Aorta (tissue), 5 donors: ENCODE measurements around the gene TTYH3. TPM values are rescaled to one million over a fixed set of nuclear protein-coding genes. Genes with fewer than 3 reads are reported as not detected.

Experiments used
- ATAC-seq: fragments of 200-7000 bp; cut with Tn5 transposase; one replicate; pipeline ENCODE4 v1.9.1; 2022; ENCODE audit warnings: moderate library complexity; ENCODE audit not compliant: low FRiP score
- DNase-seq, 2 donors: peaks; one replicate each; pipeline ENCODE4 v3.0.0-alpha.2; 2020
- H3K27ac ChIP-seq, 2 donors: one replicate each; pipeline ENCODE4 v1.5.1; 2013; ENCODE audit warnings: low read length in 2 of 2, mild to moderate bottlenecking in 2 of 2, moderate library complexity in 2 of 2, control low read depth in 1 of 2, inconsistent platforms in 1 of 2, low read depth in 1 of 2
- H3K27me3 ChIP-seq, 2 donors: one replicate each; pipeline ENCODE4 v1.6.1; 2013; ENCODE audit warnings: control low read depth in 1 of 2, low read length in 1 of 2, mild to moderate bottlenecking in 1 of 2, moderate library complexity in 1 of 2; ENCODE audit not compliant: insufficient read depth in 2 of 2, control insufficient read depth in 1 of 2
- H3K36me3 ChIP-seq, 2 donors: one replicate each; pipeline ENCODE4 v1.6.1; 2013; ENCODE audit warnings: control low read depth in 1 of 2, low read length in 1 of 2, mild to moderate bottlenecking in 1 of 2; ENCODE audit not compliant: insufficient read depth in 2 of 2, control insufficient read depth in 1 of 2
- H3K4me1 ChIP-seq, 2 donors: one replicate each; pipeline ENCODE4 v1.6.1; 2013; ENCODE audit warnings: low read length in 2 of 2, control low read depth in 1 of 2, mild to moderate bottlenecking in 1 of 2, moderate library complexity in 1 of 2; ENCODE audit not compliant: insufficient read depth in 2 of 2, control insufficient read depth in 1 of 2
- H3K4me3 ChIP-seq, 2 donors: one replicate each; pipeline ENCODE4 v1.5.1; 2013; ENCODE audit warnings: low read length in 2 of 2, control low read depth in 1 of 2, mild to moderate bottlenecking in 1 of 2
- H3K9me3 ChIP-seq: one replicate; pipeline ENCODE4 v1.6.1; 2013; ENCODE audit warnings: mild to moderate bottlenecking, low read length; ENCODE audit not compliant: control insufficient read depth
- WGBS, 2 donors: extraction: QIAGEN DNeasy Blood & Tissue Kit; methylation state at CpG; one replicate each; pipeline ENCODE4 v1.1.7; 2013; 5-methylcytosine and 5-hydroxymethylcytosine counted together
- intact Hi-C, 2 donors: fragments of 100-400 bp; cut with DNase I; formaldehyde crosslinking; loops; one replicate each; pipeline versions ENCODE4 v1.14.2 to v1.15.0; 2022
- long read RNA-seq, 2 donors: library from polyadenylated mRNA; unstranded; transcript quantifications; one replicate each; pipeline ENCODE4 v2.0.0, GENCODE V29; 2020 to 2021
- polyA plus RNA-seq, 2 donors: library from polyadenylated mRNA; stranded (reverse); fragments of 200-250 nt; gene quantifications; one replicate each; pipeline ENCODE4 v1.2.3, GENCODE V29; 2013
- total RNA-seq, 2 donors: library from RNA; stranded (reverse); fragmentation: NEBNext Ultra II Directional; extraction: Animal tissue kit (Norgen Biotek cat#: 25700); gene quantifications; one replicate each; pipeline ENCODE4 v1.2.1, GENCODE V29; 2021
- donor health status: healthy with polysubstance abuse.
- donor health status: Bipolar disorder and iron deficiency.
- donor health status: DM: no; HTN: no; CAD: no.
- donor health status: DM: no; HTN: no; CAD: no.
- donor health status: DM: yes; HTN: yes; CAD: no.

The TTYH3 gene
- total RNA-seq (10 to 100 TPM; 58.9 to 79.9 TPM), polyA plus RNA-seq (10 to 100 TPM; 10.5 to 14.9 TPM)
- long read RNA-seq, donor 1, partial matches to known transcripts, result 0 of 17 reads
- long read RNA-seq, donor 1, other reads (novel, unspliced or antisense), result 17 of 17 reads
- long read RNA-seq, donor 2, full-length matches to known transcripts, result 4 of 49 reads
- long read RNA-seq, donor 2, partial matches to known transcripts, result 32 of 49 reads
- long read RNA-seq, donor 2, other reads (novel, unspliced or antisense), result 13 of 49 reads

GRCh38 chr7:2631946-2632732 is at the start of gene TTYH3:
TTYH3 (plus strand) TSS chr7:2631986; CDS start chr7:2632156, 170 bp downstream.
- Histone ChIP-seq H3K4me1 (no peaks in the 10 kb centered on the region), H3K36me3 (no peaks in the 10 kb centered on the region), H3K9me3 (no peaks in the 10 kb centered on the region), H3K4me3 (peak within 1 kb of the TSS; percentile 74 to 79), H3K27me3 (no peaks in the 10 kb centered on the region), H3K27ac (peak within 1 kb of the TSS in 1 of 2 donors; percentile 66)
- intact Hi-C loops, result loop anchor here in 1 of 2 donors (1.0 kb wide), 1 partner anchor 11 kb away; no protein-coding TSS in a partner anchor
- peak in 1 of 2 donors; percentile 71 for DNase-seq
- WGBS, 2 donors, result 0 to 1% methylated on average over 30 to 62 of the region's 62 CpGs
- ATAC-seq, result peak; percentile 0

GRCh38 chr7:2582006-2582735 is 49.6 kb upstream of the TTYH3 start:
- H3K27ac ChIP-seq, result no peak overlapping the region
- DNase-seq (no peak), ATAC-seq (no peak)
- no peak overlapping the region for H3K4me3 ChIP-seq
- WGBS, 2 donors, result 86 to 91% methylated on average over 19 to 24 of the region's 24 CpGs
- H3K4me1 ChIP-seq, result no peaks in the 10 kb centered on the region
- H3K9me3 ChIP-seq, result no peaks in the 10 kb centered on the region
- no peaks in the 10 kb centered on the region for H3K36me3 ChIP-seq
- intact Hi-C loops, result no loop called here
- H3K27me3 ChIP-seq, result no peaks in the 10 kb centered on the region

GRCh38 chr7:2583798-2584580 is 47.8 kb upstream of the TTYH3 start:
- H3K27ac ChIP-seq, result no peak overlapping the region
- H3K4me3 ChIP-seq, result no peak overlapping the region
- no peaks in the 10 kb centered on the region for H3K36me3 ChIP-seq
- no peaks in the 10 kb centered on the region for H3K27me3 ChIP-seq
- 94 to 96% methylated on average over 22 to 54 of the region's 54 CpGs for WGBS, 2 donors
- no peaks in the 10 kb centered on the region for H3K9me3 ChIP-seq
- no peak for DNase-seq
- intact Hi-C loops, result no loop called here
- no peaks in the 10 kb centered on the region for H3K4me1 ChIP-seq
- no peak for ATAC-seq

- H3K27ac ChIP-seq, result no peak overlapping the region
- DNase-seq (no peak), ATAC-seq (no peak)
- H3K9me3 ChIP-seq, result no peaks in the 10 kb centered on the region
- no peaks in the 10 kb centered on the region for H3K27me3 ChIP-seq
- no peak overlapping the region for H3K4me3 ChIP-seq
- intact Hi-C loops, result no loop called here
- H3K4me1 ChIP-seq, result no peaks in the 10 kb centered on the region
- 89% methylated on average over 19 of the region's 19 CpGs for WGBS, 2 donors
- H3K36me3 ChIP-seq, result no peaks in the 10 kb centered on the region
Measured at GRCh38 chr7:2585446-2585845, 46.3 kb upstream of the TTYH3 start.

- ATAC-seq (no peak), DNase-seq (peak in 1 of 2 donors; percentile 75)
- Histone ChIP-seq H3K36me3 (no peaks in the 10 kb centered on the region), H3K4me3 (no peak overlapping the region), H3K27ac (no peak overlapping the region), H3K27me3 (no peaks in the 10 kb centered on the region), H3K4me1 (no peaks in the 10 kb centered on the region), H3K9me3 (no peaks in the 10 kb centered on the region)
- intact Hi-C loops, result no loop called here
- 92 to 93% methylated on average over 24 of the region's 24 CpGs for WGBS, 2 donors
Measured at GRCh38 chr7:2586326-2587020, 45.3 kb upstream of the TTYH3 start.

- WGBS, 2 donors, result 94 to 98% methylated on average over 9 of the region's 9 CpGs
- no peak for ATAC-seq
- intact Hi-C loops, result no loop called here
Measured at GRCh38 chr7:2587134-2587533, 44.7 kb upstream of the TTYH3 start.

GRCh38 chr7:2587778-2588177 is 44.0 kb upstream of the TTYH3 start:
- no peak for DNase-seq
- ATAC-seq, result no peak
- H3K36me3 ChIP-seq, result no peaks in the 10 kb centered on the region
- no peak overlapping the region for H3K27ac ChIP-seq
- no peaks in the 10 kb centered on the region for H3K4me1 ChIP-seq
- no peak overlapping the region for H3K4me3 ChIP-seq
- intact Hi-C loops, result no loop called here
- WGBS, 2 donors, result 97 to 98% methylated on average over 21 of the region's 21 CpGs
- H3K9me3 ChIP-seq, result no peaks in the 10 kb centered on the region
- no peaks in the 10 kb centered on the region for H3K27me3 ChIP-seq

More at GRCh38 chr7:2587134-2587533, 44.7 kb upstream of the TTYH3 start:
- H3K27me3 ChIP-seq, result no peaks in the 10 kb centered on the region
- no peaks in the 10 kb centered on the region for H3K36me3 ChIP-seq
- DNase-seq, result no peak
- no peak overlapping the region for H3K27ac ChIP-seq
- H3K4me3 ChIP-seq, result no peak overlapping the region
- H3K4me1 ChIP-seq, result no peaks in the 10 kb centered on the region
- H3K9me3 ChIP-seq, result no peaks in the 10 kb centered on the region

- 94 to 96% methylated on average over 16 of the region's 16 CpGs for WGBS, 2 donors
- no peak overlapping the region for H3K4me3 ChIP-seq
- H3K27me3 ChIP-seq, result no peaks in the 10 kb centered on the region
- H3K9me3 ChIP-seq, result no peaks in the 10 kb centered on the region
- no peaks in the 10 kb centered on the region for H3K4me1 ChIP-seq
- intact Hi-C loops, result no loop called here
- no peak overlapping the region for H3K27ac ChIP-seq
- ATAC-seq, result no peak
- DNase-seq, result no peak
- H3K36me3 ChIP-seq, result no peaks in the 10 kb centered on the region
Measured at GRCh38 chr7:2589341-2589740, 42.4 kb upstream of the TTYH3 start.
